ENCODE results near the gene GNGT1.

Gene GNGT1

DNA sequence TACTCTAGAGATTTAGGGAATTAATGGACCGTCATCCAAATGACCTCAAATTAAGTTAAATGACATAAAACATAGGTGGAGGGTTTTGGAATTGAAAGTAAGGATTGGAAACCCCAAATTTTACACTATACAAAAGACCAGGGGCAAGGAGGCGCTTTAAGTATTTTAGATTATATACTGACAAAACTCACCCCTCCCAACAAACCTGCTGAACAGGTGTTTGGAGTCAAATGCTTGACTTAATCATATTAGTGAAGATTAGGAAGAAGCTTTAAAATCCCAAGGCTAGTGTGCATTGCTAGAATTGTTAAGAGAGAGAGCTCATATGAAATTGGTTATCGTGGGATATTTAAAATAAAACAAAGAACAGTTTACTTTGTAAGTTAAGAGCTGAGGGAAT lies at the start of gene GNGT1:
Gene GNGT1 (plus strand): TSS at position 301 of the 400 bp plus-strand sequence. CDS start 180 bp downstream, outside the sequence.
- DNase-seq (ENCODE audit: low spot score) = no peak

- DNase-seq (ENCODE audit: low spot score) = no peak
Measured at GRCh38 chr7:93858857-93859256, 47.5 kb upstream of the GNGT1 start.

GRCh38 chr7:93860261-93860660 lies 46.1 kb upstream of the GNGT1 start:
- no peak for DNase-seq (ENCODE audit: low spot score)

- DNase-seq (ENCODE audit: low spot score) = no peak
Measured at GRCh38 chr7:93861325-93861949, 44.9 kb upstream of the GNGT1 start.

GRCh38 chr7:93862651-93863050 lies 43.7 kb upstream of the GNGT1 start:
- no peak for DNase-seq (ENCODE audit: low spot score)

DNA sequence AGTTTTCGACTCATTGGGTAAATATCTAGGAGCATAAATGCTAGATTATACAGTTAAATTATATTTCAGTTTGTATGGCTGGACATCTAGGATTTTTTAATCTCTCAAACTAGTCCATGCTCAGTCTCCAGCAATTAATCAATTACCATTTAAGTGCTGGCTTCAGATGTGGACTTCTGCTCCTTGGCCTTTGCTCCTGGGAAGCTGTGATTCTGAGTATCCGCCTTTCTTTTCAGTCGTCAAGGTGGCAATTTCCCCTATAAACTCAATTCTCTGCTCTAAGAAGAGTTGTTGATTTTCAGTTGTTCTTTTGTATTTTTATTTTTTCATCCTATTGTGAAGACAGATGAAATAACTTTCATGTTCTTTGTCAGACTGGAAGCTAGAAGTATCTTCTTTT lies 39.5 kb upstream of the GNGT1 start:
- no peak for DNase-seq (ENCODE audit: low spot score)

DNA sequence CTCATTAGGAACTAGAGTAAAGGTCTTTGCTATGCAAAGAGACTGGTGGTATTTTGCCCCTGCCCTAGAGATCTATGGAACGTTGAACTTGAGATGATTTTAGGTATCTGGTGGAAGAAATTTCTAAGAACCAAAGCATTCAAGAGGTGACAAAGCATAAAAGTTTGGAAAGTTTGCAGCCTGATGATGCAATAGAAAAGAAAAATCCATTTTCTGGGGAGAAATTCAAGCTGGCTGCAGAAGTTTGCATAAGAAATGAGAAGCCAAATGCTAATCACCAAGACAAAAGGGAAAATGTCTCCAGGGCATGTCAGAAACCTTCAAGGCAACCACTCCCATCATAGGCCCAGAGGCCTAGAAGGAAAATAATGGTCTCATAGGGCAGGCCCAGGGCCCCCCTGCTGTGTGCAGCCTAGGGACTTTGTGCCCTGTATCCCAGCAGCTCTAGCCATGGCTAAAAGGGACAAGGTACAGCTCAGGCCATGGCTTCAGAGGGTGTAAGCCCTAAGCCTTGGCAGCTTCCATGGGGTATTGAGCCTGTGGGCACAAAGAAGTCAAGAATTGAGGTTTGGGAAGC lies 32.3 kb upstream of the GNGT1 start:
- DNase-seq (ENCODE audit: low spot score) = no peak

DNA sequence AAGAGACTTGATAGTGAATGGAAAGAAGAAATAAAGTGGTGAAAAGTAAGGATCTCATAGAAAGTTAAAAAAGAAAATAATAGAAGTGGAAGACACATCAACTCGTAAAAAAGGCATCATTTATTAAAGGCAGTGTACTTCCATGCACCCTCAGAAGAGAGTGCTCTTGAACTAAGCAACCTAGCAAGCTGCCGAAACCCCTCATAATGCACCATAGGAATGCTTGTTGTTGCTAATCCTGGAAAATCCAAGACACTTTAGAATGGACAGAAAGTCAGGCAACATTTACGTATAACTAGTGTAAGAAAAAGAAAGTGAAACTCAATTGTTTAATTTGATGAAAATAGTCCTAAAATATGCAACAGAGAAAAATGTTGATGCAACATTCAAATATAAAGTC lies 28.6 kb upstream of the GNGT1 start:
- no peak for DNase-seq (ENCODE audit: low spot score)

DNA sequence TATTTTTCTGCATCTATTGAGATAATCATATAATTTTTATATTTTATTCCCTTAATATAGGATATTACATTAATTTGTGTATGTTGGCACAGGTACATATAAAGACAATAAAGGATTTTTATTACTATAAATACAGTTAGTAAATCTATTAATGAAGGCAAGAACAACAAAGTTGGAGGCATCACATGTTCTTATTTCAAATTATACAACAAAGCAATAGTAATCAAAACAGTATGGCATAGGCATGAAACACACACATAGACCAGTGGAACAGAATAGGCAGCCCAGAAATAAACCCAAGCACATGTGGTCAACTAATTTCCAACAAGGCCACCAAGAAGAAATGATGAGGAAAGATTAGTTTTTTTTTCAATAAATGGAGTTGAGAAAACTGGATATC lies 27.0 kb upstream of the GNGT1 start:
- no peak for DNase-seq (ENCODE audit: low spot score)

GRCh38 chr7:93882468-93882867 lies 23.9 kb upstream of the GNGT1 start:
- no peak for DNase-seq (ENCODE audit: low spot score)

DNA sequence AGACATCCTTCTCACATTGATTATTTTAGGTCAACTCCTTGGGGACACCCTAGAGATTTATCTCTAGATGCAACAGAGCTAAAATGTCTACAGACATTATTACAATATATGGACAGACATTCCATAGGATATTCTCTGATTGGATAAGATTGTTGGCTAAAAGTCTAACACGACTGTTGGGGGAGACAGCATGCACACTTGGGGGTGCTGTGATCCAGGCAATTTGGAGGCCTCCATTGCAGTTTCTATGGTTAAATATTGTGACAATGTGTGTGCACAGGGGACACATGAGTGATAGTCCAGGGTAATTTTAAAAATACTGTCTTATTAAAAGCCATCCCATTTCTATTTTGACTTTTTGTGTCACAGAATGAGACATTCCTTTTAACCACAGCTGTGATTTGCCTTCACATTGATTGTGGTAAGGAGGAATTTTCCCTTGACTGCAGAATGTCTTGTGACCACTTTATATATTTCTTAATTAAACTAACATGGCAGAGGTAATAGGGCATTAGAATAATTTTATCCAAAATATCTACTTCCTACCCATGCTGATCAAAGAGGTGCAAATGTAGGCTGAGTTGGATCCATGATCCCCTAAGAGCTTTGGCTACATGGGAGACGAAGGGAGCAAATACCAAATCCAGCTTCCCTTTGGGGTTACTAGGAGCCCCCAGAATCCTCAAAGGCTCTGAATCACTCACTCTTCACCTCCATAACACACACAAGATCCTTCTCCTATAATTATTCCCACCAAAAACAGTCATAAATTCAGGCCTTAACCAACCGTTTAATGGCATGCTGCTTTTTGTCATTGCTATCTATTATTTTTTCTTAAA lies 23.1 kb upstream of the GNGT1 start:
- DNase-seq (ENCODE audit: low spot score) = no peak

GRCh38 chr7:93883917-93884345 lies 22.4 kb upstream of the GNGT1 start:
- DNase-seq (ENCODE audit: low spot score) = no peak

DNA sequence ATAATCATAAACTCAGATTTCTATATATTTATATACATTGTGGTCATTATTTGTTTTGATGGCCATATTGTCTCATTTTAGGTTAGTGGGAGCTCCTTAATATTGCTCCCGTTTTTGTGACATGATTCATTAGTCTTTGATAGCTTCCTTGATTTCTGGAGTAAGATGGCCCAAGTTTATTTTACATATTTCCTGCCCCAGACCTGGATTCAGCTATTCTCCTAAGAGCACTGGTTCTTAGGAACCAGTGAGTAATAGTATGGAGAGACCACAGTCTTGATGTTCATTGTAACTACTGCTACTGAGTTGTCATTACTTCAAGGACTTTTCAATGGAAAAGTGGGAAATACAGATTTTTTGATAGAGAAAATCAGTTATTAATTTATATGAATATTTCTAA lies 21.8 kb upstream of the GNGT1 start:
- DNase-seq (ENCODE audit: low spot score) = no peak

GRCh38 chr7:93889261-93889660 lies 17.1 kb upstream of the GNGT1 start:
- DNase-seq (ENCODE audit: low spot score) = no peak

GRCh38 chr7:93890041-93890463 lies 16.3 kb upstream of the GNGT1 start:
- DNase-seq (ENCODE audit: low spot score) = peak; percentile 66

DNA sequence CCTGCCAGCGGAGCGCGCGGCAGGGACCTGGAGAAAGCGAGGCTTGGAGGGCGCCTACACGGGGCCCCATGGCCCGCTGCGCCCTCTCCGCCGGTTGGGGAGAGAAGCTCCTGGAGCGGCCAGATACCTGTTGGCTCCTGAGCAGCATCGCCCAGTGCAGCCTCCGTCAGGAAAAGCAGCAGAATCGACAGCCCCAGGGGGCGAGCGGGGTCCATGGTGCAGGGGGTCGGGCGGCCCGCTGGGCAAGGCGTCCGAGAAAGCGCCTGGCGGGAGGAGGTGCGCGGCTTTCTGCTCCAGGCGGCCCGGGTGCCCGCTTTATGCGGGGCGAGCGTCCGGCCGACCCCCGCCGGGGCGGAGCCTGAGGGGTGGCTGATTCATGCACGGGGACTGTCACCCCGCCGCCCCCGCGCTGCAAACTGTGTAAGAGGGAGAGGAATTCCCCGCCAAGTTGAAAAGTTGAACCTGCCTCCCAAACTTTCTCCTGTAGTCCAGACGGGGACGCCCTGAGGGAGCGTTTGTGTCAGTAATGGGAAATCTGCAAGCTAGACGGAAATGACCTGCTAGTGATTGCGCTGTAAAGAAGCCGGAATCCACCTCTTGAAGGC lies 15.8 kb upstream of the GNGT1 start, which contains the start of gene TFPI2:
Gene TFPI2 (minus strand): TSS at position 290 of the 605 bp plus-strand sequence. CDS start 75 bp downstream, at position 215.
- DNase-seq (ENCODE audit: low spot score) = peak; percentile 66

- no peak for DNase-seq (ENCODE audit: low spot score)
Measured at GRCh38 chr7:93894426-93894825, 11.9 kb upstream of the GNGT1 start.

- DNase-seq (ENCODE audit: low spot score) = no peak
Measured at GRCh38 chr7:93894966-93895640, 11.3 kb upstream of the GNGT1 start.

DNA sequence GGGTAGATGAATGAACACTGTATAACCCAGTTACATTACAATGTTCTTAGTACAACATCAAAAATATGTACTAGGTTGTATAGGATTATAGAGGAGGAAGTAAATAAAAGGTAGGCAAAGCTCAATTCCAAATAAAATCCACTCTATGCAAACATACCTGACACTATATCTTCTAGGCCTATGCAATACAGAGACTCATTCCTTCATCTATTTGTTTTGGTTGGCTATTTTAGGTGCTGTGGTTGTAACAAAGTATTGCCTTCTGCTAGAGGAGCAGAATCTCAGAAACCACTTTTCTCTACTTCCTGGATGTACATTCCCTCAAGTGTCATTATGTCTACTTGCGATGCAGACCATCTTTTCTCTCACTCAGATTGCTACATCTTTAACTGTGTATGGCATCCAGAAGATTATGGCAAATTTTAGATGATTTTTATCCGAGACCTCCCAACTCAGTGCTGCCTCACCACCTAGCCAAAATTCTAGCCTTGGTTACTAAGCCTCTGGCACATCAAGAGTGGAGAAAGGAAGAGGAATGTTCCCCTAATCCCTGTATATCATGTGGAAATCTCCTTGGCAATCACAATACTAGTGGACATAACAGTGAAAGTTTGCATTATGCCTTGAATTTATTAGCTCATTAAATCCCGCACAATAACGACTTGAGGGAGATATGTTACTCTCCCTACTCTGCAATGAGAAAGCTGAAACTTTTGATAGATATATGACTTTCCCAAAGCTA lies 10.3 kb upstream of the GNGT1 start:
- no peak for DNase-seq (ENCODE audit: low spot score)

DNA sequence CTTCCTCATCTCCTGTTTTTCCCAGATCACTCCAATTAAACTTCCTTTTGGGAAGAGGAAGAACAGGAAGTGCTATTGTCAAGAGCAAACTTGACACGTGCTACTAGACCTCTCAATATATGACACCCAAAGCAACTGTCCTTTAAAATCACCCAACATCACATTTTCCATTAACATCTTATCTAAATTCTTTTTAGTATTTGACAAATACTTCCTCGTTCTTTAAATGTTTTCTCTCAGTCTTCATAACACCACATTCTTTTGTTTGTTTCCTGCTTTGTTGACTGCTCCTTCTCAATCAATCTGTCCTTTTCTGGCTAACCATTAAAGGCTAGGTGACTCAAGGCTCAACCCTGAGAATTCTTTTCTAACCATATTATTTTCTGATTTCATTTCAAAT lies 8.7 kb upstream of the GNGT1 start:
- DNase-seq (ENCODE audit: low spot score) = no peak

DNA sequence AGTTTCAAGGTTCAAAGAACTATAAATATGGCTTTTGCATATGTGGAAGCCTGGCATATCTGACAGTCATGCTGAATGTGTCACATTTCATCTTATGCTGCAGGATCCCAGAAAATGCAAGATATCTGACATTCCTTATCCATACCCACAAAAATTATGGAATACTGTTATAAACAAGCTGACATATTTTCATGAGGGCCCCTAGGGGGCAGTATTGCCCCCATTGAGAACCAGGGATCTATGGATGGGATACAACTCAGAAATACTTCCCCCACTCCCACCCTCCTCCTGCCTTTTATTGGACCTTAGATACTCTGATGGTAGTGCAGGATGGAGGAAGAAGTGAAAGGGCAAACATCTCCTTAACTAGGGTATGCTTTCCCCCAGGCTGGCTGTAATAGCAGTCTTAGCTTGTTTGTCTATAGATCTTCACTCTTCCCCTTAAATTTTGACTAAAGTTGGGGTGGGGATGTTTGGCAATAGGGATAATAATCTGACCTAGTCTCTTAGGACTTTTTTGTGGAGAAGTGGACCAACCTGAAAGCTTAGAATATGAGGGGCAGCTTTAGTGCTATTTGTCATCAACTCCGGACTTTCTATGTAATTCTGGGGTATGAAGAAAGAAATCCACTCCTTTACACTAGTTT lies 3.5 kb upstream of the GNGT1 start:
- no peak for DNase-seq (ENCODE audit: low spot score)
